Hematopoietic multipotent progenitor cell treated with erythropoietin and hydrocortisone succinate and interleukin-3 and kit ligand, for 8 days (in vitro differentiated cells): ENCODE data around the gene GRIP2.
A peak's percentile ranks its signal among the peaks of the same experiment; 100 is the strongest.

Experiments
- DNase-seq: peaks from one replicate; pipeline ENCODE4 v3.0.0-alpha.2; 2015

Gene GRIP2

DNA sequence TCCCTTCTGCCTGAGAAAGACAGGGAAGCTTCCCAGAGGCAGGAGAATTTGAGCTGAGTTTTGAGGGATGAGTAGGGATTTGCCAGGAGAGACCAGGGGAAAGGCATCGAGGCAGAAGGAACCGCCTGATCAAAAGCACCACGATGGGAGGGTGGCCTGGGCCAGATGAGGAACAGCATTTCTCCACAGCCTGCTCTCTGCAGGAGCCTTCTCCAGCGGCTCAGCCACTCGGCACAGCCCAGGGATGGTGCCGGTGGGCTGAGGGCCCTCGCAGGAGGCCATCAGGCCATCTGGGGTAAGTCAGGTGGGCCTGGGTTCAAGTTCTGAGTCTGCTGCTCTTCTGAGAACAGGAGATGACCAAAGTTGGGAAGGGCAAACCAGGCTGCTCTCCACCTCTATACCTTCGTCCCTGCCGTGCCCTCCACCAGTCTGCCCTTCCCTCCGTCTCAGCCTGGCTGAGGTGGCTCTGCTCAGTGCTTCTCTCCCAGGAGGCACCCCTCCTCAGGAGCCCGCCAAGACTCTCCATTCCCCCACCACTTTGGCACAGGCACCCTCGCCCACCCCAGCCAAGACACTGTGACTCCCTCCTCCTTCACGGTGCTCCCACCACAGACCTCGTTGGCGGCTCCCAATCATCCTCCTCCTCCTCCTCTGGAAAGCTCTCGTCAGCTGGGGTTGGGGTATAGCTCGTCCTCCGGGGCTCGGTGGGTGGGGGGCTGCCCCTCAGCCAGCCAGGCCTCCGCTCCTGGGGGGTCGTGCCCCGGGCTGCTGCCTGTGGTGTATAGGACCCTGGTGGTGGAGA lies 34.9 kb downstream of the GRIP2 start:
- no peak for DNase-seq

DNA sequence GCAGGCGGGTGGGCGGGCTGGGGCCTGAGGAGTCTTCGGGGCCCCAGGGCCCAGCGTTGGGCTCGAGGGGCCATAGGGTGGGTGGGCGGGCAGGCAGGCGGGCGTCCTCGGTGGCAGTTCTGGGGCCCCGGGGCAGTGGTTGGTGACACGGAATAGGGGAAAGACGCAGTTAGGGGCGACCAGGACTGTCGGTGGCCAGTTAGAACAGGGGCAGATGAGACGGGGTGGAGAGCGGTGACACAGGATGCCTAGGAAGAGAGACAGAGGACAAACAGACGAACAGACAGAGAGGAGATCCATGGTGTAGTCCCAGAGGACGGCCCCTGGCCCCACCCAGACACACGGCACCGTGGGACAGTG lies 36.5 kb downstream of the GRIP2 start:
- no peak for DNase-seq

DNA sequence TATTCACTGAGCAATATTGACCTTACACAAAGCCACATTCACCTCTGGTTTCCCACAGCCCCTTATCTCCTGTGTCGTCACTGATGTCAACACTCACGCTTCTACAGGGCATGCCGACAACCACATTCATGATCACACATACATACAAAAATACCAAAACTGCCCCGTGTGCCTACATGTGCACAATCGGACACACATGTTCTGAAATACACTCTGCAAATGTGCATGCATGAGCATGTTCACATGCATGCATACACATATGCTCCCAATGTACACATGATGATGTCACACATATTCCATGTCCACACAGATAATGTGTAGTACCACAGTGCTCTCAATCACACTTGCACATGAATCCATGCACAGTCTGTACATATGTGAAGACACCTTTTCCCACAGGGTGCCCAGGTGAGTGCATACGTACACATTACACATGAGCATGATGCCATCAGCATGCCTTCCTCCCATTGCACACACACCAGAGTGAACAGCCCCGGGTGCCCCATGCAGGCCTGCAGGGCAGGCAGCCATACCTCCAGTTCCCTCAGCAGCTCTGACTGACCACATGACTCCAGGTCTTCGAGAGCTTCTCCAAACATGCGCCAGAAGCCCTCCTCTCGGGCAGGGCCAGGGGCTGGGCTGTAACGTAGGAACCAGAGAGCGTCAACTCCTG lies 37.0 kb downstream of the GRIP2 start:
- no peak for DNase-seq

DNA sequence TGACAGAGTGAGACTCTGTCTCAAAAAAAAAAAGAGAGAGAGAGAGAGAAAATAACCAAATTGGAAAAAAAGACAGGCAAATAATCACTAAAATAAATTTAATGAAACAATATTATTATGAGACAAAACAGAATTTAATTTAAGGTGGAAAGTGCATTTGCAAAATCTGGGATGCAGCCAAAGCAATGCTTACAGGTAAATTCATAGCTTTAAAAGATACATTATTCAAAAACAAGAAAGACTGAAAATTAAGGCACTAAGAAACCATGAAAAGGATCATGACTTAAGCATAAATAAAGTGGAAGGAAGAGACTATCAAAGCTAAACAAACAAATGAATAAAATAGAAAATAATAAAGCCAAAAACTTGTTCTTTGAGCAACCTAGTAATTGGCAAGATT lies 37.7 kb downstream of the GRIP2 start:
- no peak for DNase-seq

DNA sequence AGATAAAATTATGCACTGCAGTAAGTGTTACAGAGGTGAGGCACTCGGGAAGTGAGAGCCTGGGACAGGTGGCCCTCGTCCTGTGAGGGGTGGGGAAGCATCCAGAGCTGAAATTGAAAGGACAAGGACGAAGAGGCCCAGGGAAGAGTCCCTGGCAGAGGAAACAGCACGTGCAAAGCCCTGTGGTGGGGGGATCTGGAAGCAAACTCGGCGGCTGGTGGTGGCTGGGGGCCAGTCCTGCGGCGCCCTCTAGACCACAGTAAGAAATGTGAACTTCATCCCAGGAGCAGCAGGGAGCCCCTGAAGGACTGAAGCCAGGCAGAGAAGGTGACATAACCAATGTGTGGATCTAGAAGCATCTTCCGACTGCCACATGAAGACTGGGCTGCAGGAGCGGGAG lies 42.8 kb downstream of the GRIP2 start:
- no peak for DNase-seq

DNA sequence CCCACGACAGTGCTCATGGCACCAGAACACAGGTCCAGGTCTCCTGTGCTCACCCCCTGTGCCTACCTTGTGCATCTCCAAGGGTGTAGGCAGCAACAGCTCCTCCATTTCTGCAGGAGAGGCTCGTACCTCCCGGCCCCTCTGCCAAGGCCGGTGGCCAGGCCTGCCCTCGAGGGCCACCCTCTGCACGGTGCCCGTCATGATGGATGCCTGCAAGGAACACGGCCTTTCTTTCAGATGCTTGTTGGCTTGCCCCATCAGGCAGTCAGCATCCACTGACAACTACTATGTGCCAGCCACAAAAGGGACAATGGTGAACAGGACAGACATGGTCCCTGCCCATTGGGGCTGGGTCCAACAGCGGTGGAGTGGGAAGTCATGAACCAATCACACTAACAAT lies 43.8 kb downstream of the GRIP2 start:
- no peak for DNase-seq

DNA sequence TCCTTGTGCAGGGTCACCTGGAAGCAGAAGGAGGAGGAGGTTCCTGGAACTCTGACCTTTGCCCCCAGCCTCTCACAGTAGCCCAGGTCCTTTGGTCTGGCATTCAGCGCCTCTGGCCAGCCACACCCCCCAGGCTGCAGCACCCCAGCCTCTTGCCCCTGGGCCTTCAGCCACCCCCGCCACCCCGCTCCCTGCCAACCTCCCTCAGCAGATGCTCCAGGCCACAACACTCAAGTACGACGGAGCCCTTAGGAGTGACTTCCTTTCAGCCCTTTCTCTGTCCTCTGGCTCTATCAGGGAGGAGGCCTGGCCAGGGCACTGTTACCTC lies 45.2 kb downstream of the GRIP2 start:
- DNase-seq: no peak

DNA sequence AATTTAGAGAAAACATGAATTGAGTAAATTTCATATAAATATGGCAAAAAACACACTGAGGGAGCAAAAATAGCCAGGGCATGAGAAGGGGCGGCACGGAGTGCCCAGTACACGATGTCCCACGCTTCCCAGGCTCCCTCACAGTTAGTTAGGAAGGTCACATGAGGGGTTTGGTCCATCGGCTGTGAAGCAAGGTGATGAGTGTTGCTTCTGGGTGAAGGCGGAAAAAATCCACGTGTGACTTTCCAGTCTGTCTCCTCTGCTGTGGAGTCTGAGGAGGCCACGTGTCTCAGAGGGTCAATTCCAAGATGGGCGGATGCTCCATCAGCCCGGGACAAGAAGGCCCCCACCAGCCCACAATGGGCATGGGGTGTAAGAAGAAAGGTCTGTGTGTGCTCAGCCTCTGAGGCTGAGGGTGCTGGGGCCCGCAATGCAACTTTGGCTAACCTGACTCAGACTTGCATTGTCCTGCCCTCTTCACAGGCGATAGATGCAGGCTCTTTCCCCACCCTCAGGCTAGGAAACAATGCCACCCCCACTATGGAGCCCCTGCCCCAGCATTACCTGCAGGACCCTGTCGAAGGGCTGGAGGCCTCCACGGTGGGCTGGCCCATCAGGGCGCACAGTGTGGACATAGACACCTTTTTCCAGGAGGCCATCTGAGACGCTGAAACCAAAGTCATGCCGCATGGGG lies 45.7 kb downstream of the GRIP2 start:
- no peak for DNase-seq

DNA sequence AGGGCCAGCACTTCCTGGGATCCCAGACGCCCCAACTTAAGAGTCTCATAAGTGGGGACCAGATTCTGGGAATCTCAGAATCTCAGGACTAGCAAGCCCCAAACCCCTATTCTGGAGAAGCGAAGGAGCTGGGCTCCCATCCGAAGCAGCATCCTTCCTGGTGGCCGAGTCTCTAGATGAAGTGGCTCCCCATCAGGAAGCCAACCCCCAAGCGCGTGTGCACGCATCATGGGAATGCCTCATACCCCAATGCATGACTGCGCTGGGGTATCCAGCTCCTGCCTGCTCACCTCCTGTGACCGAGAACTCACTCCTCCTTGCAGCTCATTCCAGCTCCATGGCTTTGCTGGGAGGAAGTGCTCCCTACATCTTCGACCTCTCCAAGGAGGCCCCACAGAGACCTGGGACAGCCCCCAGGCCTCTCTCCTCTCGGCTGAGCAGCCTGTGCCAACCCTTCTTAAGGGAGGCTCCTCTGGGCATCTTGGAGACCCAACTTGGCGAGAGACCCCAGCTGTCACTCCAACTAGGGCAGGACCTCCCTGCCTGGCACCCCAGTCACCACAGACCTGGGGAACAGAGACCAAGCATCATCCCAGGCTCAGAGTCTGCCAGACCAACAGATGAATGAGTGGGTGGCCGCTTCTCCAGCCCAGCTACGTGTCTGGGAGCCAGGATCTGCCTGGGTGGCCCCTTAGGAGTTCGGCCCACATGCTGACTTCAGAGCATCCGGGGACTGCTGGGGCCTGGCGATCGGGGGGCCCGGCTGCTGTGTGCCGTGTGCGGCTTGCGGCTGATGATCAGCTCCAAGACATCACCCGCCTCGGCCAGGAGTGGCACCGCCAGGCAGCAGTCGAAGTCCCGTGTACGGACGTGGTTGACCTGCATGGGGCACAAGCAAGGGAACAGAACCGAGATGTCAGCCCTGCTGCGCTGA lies 46.9 kb downstream of the GRIP2 start:
- no peak for DNase-seq

DNA sequence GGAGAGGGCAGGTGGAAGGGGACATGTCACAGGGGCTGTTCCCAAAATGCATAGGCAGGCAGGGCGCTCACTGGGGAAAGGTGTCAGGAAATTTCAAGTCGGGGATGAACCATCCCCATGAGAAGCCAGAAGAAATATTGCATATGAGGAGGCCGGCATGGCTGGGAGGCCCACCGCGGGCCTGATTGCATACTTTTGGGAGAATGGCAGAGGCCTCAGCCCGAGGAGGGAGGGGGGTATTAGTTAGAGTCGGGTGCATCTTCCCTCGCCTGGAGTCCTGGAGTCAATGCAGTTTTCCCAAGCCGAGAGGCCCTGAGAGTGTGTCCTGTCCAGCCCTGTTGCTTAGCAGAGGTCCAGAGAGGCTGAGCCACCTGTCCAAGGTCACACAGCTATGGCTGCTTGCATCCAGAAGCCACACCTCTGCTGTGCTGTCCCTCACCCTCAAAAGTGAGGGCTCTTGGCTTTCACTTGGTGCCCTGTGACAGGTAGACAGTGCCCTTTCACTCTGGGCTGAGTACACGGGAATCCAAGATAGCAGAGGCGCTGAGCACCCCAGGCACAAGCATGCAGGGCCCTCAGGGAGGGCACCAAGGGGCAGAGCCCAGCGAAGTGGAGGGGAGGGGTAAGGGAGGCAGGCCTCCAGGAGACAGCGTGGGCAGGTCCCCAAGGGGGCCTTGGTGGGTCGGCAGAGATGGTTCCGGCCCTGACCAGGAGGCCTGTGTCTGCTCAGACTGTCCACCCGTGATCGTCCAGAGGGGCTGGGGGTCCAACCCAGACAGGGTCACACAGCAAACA lies 48.5 kb downstream of the GRIP2 start:
- DNase-seq: no peak

DNA sequence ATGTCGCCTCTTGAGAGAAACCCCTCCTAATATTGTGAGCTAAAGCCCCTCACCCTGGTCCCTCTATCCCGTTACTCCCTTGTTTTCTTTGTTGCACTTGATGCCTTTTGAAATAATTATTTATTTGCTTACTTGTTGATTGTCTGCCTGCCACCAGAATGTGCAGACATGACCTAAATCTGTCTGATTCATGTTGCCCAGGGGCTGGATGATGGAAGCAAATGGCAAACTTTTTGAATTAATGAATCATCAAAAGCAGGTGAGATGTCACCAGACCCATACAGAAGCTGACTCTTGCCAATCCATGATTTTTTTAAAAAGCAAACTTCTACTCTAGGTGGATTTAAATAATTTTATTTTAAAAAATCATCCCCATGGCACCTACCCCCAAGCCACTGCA lies 49.3 kb downstream of the GRIP2 start:
- DNase-seq: no peak

DNA sequence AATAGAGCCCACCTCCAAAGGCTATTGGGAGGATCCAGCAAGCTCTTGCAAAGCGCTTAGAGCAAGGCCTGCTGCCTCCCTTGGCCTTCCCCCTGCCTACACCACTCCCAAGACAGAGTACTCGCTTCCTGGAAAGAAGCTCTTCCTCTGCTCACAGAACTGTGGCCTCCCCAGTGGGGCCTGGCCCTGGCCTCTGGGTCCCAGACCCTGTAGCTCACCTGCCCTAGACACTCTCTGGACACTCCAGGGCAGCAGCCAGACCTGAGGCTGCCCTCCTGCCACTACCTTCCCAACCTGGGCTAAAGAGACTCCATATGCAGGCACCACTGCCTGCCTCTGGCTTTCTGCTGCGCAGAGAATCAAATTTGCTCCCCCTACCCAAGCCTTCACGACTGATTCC lies 49.9 kb downstream of the GRIP2 start:
- DNase-seq: no peak

DNA sequence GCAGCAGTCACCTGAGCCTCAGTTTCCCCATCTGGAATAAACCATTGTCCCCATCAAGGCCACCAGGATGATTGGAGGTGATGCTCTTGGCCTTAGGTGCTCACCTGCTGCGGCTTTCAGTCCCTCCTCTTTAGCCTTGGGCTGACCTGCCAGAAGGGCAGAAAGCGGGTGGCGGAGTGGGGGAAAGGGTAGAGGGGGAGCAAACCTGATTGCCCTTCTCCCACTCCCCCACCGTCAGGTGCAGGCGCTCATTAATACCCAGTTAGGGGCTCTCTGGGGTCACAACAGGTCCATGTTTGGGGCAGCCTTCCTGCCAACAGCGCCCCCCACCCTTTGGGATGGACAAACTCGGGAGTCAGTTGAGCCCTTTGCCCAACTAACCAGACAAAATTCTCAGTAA lies 50.5 kb downstream of the GRIP2 start:
- no peak for DNase-seq

DNA sequence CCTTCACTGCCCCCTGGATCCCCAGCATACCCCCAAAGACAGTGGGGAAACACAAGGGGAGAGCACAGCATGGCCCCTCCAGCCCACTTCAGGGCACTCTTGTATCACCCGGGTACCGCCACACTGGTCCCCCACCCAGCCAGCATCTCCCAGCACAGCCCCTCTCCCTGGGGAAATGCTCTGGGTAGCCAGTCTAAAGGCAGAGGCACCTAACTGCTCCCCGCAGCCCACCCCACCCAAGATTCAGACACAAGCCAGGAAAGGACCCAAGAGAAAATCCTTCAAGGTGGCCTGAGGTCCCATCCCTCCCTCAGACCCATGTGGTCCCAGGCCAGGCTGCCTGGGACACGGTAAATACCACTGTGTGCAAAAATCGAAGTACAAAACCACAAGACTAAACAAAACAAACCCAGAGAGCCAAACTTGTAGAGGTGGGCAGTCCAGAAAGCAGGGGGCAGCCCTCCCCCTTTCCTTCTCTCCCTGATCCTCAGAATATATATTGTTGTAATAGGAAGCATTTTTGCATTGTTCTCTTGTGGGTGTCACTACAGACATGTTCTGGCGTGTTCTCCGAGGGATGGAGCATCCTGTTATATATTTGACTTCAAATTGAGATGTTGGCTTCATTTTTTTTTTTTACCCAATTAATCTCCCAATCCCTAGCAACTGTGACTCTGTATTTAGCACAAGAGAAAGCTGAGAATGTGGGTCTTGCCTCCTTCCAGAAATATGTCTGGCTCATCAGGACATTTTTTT lies 51.7 kb downstream of the GRIP2 start:
- no peak for DNase-seq

DNA sequence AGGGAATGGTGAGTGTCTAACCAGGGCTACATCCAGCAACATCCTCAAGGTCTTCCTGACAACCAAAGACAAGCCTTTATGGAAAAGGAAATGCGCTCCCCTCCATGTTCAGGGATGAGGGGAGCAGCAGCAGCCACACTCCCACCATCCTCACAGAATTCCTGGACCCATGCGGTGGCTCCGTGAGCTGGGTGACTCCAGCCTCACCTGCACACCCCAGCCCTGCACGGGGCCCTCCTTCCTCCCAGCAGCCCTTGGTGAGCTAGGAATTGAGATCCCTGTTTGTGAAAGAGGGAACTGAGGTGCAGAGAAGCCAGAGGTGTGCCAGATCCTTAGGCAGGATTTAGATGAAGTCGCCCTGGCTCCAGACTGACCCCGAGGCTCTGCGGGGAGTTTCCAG lies 52.3 kb downstream of the GRIP2 start:
- no peak for DNase-seq

DNA sequence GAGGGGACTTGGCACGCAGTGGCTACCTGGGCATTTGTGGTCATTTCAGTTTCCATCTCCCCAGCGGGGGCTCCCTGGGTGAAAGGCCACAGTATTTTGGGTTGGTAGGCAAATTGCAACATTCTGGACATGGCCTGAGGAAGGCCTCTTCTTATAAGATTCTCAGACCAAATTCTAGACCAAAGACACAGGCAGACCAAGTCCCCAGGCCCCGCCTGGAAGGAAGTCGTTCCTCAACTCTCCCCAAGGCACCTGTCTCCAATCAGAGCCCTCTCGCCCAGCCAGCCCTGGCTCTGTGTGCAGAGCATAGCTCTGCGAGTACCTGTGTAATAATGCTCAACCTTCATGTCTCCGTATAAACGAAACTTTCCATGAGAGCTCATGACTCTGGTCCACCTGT lies 53.1 kb downstream of the GRIP2 start:
- DNase-seq: no peak

DNA sequence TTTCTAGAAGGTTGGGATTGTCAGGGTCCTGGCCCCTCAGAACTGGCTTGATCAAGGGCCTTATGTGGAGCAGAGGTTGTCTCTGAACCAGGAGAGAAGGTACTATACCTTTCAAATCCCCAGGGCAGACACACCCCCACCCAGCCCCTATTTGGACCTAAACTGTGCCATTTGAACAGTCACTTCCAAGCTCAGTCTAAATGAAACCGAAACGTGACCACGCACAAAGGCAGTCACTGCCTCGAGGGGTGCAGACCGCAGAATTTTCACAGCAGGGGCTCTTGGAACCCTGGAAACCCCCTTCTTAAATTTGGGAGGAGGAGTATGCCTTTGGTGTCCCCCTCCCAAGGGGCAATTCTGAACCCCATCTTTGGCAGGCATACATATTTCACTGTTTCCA lies 53.7 kb downstream of the GRIP2 start:
- DNase-seq: no peak

DNA sequence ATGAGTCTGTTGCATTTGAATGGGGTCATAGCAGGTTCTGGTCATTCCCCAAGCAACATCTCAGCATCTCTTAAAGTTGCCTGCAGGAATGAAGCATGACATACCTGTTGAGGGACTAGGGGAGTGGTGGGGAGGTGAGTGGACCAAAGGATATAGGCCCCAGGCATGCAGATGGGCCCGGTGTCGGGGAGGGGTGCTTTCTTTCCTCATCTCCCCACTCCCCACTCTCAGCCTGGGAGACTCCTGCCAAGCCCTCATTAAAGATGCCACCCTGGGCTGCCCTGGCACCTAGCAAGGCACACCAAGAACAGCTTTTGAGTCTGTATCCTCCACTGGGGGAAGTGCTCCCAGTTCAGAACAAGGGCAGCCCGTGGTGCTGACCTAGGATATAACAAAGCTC lies 54.2 kb downstream of the GRIP2 start:
- no peak for DNase-seq

DNA sequence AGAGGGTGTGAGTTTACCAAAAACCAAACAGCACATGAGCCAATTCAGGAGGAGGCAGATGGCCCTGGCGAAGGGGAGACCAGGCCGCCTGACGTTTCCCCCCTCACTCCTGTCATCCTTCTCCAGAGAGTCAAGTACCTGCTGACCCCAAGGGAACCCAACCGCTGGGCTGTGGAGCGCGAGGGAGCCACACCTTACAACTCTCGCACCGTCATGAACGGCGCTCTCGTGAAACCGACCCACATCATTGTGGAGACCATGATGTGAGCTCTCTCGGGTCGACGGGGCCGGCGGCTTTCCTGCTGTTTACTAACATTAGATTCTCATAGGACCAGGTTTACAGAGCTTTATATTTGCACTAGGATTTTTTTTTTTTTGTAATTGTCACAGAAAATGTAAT lies 55.4 kb downstream of the GRIP2 start:
- DNase-seq: no peak

DNA sequence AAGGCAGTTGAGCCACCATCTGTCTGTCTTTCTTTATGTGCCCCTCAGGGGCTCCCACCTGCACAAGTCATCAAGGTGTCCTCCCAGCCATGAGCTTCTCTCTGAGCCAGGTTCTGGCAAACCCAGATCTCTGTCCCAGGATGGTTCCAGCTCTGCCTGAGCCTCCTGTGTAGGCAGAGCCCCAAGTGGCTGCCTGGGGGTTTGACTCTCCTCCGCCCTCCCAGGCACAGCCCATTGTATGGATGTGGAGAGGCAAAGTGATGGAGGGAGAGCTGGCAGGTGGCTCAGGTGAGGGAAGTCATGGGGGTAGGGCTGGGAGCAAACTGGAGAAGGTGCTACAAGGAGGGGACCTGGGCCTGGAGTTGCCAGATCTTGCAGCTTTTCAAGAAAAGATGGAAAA lies 56.9 kb downstream of the GRIP2 start:
- no peak for DNase-seq

DNA sequence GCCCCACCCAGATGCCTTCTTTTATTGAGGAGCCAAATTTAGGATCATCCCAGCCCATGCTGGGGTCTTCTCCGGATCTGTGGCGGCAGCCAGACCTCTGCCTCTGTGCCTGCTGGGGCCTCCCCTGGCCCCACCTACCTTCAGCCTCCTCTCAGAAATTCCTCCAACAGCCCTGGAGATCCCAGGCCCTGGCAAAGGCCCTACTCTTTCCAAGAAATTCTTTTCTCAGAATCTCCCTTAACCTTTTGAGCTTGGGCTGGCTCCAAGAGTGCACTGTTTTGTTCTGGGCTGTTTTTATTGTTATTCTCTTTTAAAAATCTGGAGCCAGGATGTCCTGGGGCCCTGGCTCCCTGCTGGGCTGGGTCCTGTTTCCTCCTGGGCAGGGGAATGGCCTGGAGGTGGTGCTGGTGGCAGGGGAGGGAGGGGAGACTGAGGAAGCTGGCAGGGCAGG lies 57.8 kb downstream of the GRIP2 start:
- peak; percentile 9 for DNase-seq

DNA sequence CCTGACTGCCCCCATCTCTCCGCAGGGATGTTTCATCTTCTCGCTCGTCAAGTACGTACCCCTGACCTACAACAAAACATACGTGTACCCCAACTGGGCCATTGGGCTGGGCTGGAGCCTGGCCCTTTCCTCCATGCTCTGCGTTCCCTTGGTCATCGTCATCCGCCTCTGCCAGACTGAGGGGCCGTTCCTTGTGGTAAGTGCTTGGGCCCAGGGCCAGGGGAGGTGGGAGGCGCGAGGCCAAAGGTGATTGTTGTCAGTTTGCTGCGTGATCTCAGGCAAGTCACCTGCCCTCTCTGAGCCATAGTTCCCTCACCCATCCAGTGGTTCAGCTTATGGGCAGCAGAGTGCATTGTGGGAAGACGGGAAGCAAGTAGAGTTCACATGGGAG lies 58.5 kb downstream of the GRIP2 start:
- DNase-seq: no peak
